Smooth muscle cell (in vitro differentiated cells): Measurements from ENCODE around the gene COQ2. TPM values are rescaled to one million over a fixed set of nuclear protein-coding genes. Genes with fewer than 3 reads are reported as not detected.

ENCODE experiments used
- DNase-seq: peaks from one replicate; lab custom pipeline; 2025; ENCODE audit not compliant: unreplicated experiment; lab: John Stamatoyannopoulos, UW
- H2AFZ ChIP-seq: fragments of 200-600 bp; sonication (generic); 2 replicates; pipeline ENCODE4 v1.6.0; 2016; ENCODE audit warnings: antibody characterized with exemption, low read depth, mild to moderate bottlenecking
- H3F3A ChIP-seq: fragments of 200-600 bp; sonication (generic); 2 replicates; pipeline ENCODE4 v1.6.0; 2017; ENCODE audit warnings: antibody characterized with exemption, low read depth
- H3K27ac ChIP-seq: fragments of 200-600 bp; sonication (generic); 2 replicates; pipeline ENCODE4 v1.5.1; 2016; ENCODE audit warnings: low read depth, mild to moderate bottlenecking
- H3K27me3 ChIP-seq: fragments of 200-600 bp; sonication (generic); 2 replicates; pipeline ENCODE4 v1.6.1; 2016; ENCODE audit warnings: low read depth, mild to moderate bottlenecking
- H3K36me3 ChIP-seq: fragments of 200-600 bp; sonication (generic); 2 replicates; pipeline ENCODE4 v1.5.1; 2016; ENCODE audit warnings: low read depth
- H3K4me1 ChIP-seq: fragments of 200-600 bp; sonication (generic); 2 replicates; pipeline ENCODE4 v1.5.1; 2016; ENCODE audit warnings: low read depth
- H3K4me2 ChIP-seq: fragments of 200-600 bp; sonication (generic); 2 replicates; pipeline ENCODE4 v1.6.0; 2016; ENCODE audit warnings: mild to moderate bottlenecking
- H3K4me3 ChIP-seq: fragments of 200-600 bp; sonication (generic); 2 replicates; pipeline ENCODE4 v1.5.1; 2016; ENCODE audit warnings: mild to moderate bottlenecking
- H3K79me2 ChIP-seq: fragments of 200-600 bp; sonication (generic); 2 replicates; pipeline ENCODE4 v1.6.0; 2016; ENCODE audit warnings: low read depth, mild to moderate bottlenecking
- H3K9ac ChIP-seq: fragments of 200-600 bp; sonication (generic); 2 replicates; pipeline ENCODE4 v1.6.0; 2016; ENCODE audit warnings: low read depth
- H3K9me3 ChIP-seq: fragments of 200-600 bp; sonication (generic); replicated peaks from 2 replicates; pipeline ENCODE4 v1.5.1; 2016; ENCODE audit warnings: low read depth
- H4K20me1 ChIP-seq: fragments of 200-600 bp; sonication (generic); 2 replicates; pipeline ENCODE4 v1.6.0; 2016; ENCODE audit warnings: low read depth
- WGBS: methylation state at CpG from one replicate; pipeline ENCODE4 v1.1.7; 2016; ENCODE audit warnings: low lambda C conversion rate; 5-methylcytosine and 5-hydroxymethylcytosine counted together
- polyA plus RNA-seq: library from polyadenylated mRNA; unstranded; fragments of >200 nt; fragmentation: Nextera tagmentation; extraction: Ambion mirVana; gene quantifications from 2 replicates; pipeline ENCODE4 v1.2.1, GENCODE V29; 2016
- total RNA-seq: library from RNA; depleted of rRNA; stranded (reverse); fragments of >200 nt; gene quantifications from 2 replicates; pipeline ENCODE4 v1.2.3, GENCODE V29; 2014
- TF ChIP-seq, protein P1 (sequence below): fragments of 200-600 bp; sonication (generic); IDR thresholded peaks from 2 replicates; pipeline ENCODE4 v1.5.1; 2017; ENCODE audit warnings: borderline replicate concordance, mild to moderate bottlenecking, antibody characterized with exemption; ENCODE audit not compliant: insufficient read depth, poor library complexity, severe bottlenecking

The COQ2 gene
- total and polyA plus RNA-seq, 2 experiments from 2014 or later, result 5.7 to 8.1 TPM

DNA sequence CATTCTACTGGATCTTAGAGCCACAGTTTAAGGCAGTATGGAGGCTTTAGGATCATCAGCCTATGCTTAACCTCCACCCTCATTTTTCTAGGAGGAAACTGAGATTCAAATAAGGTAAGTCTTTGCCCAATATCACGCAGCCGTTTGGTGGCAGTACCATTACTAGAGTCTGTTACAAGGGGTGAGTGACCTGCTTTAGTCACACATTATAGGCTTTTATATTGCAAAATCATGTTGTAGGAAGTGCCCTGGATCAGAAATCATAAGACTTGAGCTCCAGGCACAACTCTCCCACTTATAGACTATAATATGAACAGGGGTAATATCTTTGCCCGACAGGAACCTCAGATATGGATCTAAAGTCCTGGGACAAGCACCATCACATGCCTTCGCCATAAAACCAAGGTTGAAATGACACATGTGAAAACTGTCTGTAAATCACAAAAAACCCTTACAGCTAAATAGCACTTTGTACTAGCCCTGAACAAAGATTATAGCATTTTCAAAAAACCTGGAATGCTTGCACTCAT is 30.8 kb upstream of the COQ2 start:
- Histone ChIP-seq H3K4me1 (no peaks in the 10 kb centered on the region), H3F3A (no peaks in the 10 kb centered on the region), H3K27me3 (no peaks in the 10 kb centered on the region), H2AFZ (no peak overlapping the region), H3K4me2 (no peak overlapping the region), H3K9ac (no peak overlapping the region), H3K4me3 (no peak overlapping the region), H3K79me2 (no peaks in the 10 kb centered on the region), H3K36me3 (no peaks in the 10 kb centered on the region), H4K20me1 (no peaks in the 10 kb centered on the region), H3K27ac (no peak overlapping the region), H3K9me3 (no peaks in the 10 kb centered on the region)
- 91% methylated on average over 4 of the region's 4 CpGs for WGBS
- no peak for DNase-seq
- TF ChIP-seq, protein P1, sequence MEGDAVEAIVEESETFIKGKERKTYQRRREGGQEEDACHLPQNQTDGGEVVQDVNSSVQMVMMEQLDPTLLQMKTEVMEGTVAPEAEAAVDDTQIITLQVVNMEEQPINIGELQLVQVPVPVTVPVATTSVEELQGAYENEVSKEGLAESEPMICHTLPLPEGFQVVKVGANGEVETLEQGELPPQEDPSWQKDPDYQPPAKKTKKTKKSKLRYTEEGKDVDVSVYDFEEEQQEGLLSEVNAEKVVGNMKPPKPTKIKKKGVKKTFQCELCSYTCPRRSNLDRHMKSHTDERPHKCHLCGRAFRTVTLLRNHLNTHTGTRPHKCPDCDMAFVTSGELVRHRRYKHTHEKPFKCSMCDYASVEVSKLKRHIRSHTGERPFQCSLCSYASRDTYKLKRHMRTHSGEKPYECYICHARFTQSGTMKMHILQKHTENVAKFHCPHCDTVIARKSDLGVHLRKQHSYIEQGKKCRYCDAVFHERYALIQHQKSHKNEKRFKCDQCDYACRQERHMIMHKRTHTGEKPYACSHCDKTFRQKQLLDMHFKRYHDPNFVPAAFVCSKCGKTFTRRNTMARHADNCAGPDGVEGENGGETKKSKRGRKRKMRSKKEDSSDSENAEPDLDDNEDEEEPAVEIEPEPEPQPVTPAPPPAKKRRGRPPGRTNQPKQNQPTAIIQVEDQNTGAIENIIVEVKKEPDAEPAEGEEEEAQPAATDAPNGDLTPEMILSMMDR, result no peak

DNA sequence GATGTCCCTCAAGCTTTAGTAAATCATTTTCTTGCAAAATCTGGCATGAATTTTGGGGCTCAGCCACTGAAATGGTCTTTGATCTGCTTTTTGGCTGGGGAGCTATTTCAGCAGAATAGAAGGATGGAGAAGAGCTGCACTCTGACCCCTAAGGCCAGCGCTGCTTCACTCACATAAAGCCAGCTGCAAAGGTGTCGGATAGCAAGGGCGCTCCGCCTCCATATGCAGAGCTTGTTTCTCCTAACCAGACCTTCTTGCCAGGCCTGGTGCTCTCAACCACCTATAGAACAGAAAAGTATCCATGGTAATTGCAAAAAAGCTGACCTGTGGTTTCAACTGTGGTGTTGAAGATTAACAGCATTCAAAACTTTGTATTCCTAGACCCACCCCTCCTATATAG is 24.1 kb upstream of the COQ2 start:
- TF ChIP-seq, protein P1, result no peak
- 65% methylated on average over 4 of the region's 4 CpGs for WGBS
- Histone ChIP-seq H3K4me1 (peaks cover 7% of the 10 kb centered on the region), H2AFZ (no peak overlapping the region), H3K79me2 (no peaks in the 10 kb centered on the region), H3K27me3 (no peaks in the 10 kb centered on the region), H3K4me2 (no peak overlapping the region), H3K9ac (no peak overlapping the region), H3K36me3 (no peaks in the 10 kb centered on the region), H4K20me1 (no peaks in the 10 kb centered on the region), H3F3A (no peaks in the 10 kb centered on the region), H3K9me3 (no peaks in the 10 kb centered on the region), H3K4me3 (no peak overlapping the region), H3K27ac (no peak overlapping the region)
- no peak for DNase-seq

DNA sequence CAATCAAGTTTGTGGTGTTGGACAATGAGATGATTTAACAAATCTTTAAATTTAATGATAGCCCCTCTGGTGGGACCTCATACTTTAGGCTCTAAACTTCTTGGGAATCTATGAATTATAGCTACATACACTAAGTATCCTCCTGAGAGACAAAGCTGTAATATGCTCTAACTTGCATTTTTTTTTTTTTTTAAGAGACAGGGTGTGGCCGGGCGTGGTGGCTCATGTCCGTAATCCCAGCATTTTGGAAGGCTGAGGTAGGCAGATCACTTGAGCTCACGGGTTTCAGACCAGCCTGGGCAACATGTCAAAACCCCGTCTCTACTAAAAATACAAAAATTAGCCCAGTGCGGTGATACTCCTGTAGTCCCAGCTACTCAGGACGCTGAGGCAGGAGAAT is 23.3 kb upstream of the COQ2 start:
- H3K79me2 ChIP-seq, result no peaks in the 10 kb centered on the region
- no peak for DNase-seq
- WGBS, result 81% methylated on average over 7 of the region's 7 CpGs

DNA sequence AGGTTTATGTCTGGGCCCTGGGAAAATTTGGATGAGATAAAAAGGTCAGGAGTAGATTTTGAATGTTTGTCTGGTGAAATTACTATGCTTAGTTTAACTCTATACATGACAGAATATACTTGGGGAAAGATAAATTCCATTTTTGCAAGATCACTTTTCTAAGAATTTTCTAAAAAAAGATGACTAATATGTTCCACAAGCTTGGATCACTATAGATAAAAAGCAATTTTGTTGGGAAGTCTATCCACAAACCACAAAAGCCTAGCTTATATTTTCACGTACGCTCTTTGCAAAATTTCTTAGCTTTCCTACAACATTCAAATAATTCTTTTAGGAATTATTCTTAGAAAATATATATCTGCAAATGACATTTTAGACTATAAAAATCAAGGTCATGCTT is 20.6 kb upstream of the COQ2 start:
- Histone ChIP-seq H3K79me2 (no peaks in the 10 kb centered on the region), H4K20me1 (no peaks in the 10 kb centered on the region), H3F3A (no peaks in the 10 kb centered on the region), H3K4me2 (no peak overlapping the region), H3K9me3 (no peaks in the 10 kb centered on the region), H3K4me1 (peaks cover 7% of the 10 kb centered on the region), H3K27me3 (no peaks in the 10 kb centered on the region), H2AFZ (no peak overlapping the region), H3K9ac (no peak overlapping the region), H3K4me3 (no peak overlapping the region), H3K36me3 (no peaks in the 10 kb centered on the region), H3K27ac (no peak overlapping the region)
- no peak for DNase-seq
- TF ChIP-seq, protein P1, result no peak
- WGBS, result 40% methylated on average over 2 of the region's 2 CpGs

More for the DNA sequence above, 23.3 kb upstream of the COQ2 start:
- Histone ChIP-seq H3K27me3 (no peaks in the 10 kb centered on the region), H3K4me1 (peaks cover 7% of the 10 kb centered on the region), H3F3A (no peaks in the 10 kb centered on the region), H3K4me3 (no peak overlapping the region), H3K27ac (no peak overlapping the region), H4K20me1 (no peaks in the 10 kb centered on the region), H3K9ac (no peak overlapping the region), H3K4me2 (no peak overlapping the region), H2AFZ (no peak overlapping the region), H3K36me3 (no peaks in the 10 kb centered on the region), H3K9me3 (no peaks in the 10 kb centered on the region)
- TF ChIP-seq, protein P1, result no peak
